NT2/D1 (cell line): ENCODE data around the gene CST4.

Experiments
- DNase-seq: peaks from one replicate; pipeline ENCODE4 v3.0.0-alpha.2; 2011; ENCODE audit warnings: low read depth, low spot score
- H3K27me3 ChIP-seq: 2 replicates; pipeline ENCODE4 v1.6.0; 2011; ENCODE audit warnings: mild to moderate bottlenecking; ENCODE audit not compliant: insufficient read length, insufficient read depth
- H3K36me3 ChIP-seq: 2 replicates; pipeline ENCODE4 v1.6.1; 2011; ENCODE audit warnings: mild to moderate bottlenecking, low read length, mixed read lengths; ENCODE audit not compliant: insufficient read depth, insufficient read length
- H3K4me1 ChIP-seq: 2 replicates; pipeline ENCODE4 v1.5.1; 2011; ENCODE audit not compliant: insufficient read depth, insufficient read length
- H3K4me3 ChIP-seq: 2 replicates; pipeline ENCODE4 v1.5.1; 2011; ENCODE audit warnings: low read depth; ENCODE audit not compliant: insufficient read length
- H3K9ac ChIP-seq: 2 replicates; pipeline ENCODE4 v1.6.0; 2011; ENCODE audit warnings: low read depth; ENCODE audit not compliant: insufficient read length
- H3K9me3 ChIP-seq: 2 replicates; pipeline ENCODE4 v1.5.1; 2011; ENCODE audit warnings: mild to moderate bottlenecking, low read length; ENCODE audit not compliant: insufficient read depth
- SUZ12 ChIP-seq: IDR thresholded peaks from 2 replicates; pipeline ENCODE4 v1.6.1; 2011; ENCODE audit not compliant: insufficient read length, insufficient read depth; ENCODE audit errors: extremely low read depth
- YY1 ChIP-seq: IDR thresholded peaks from 2 replicates; pipeline ENCODE4 v1.6.1; 2011; ENCODE audit not compliant: insufficient read length, insufficient read depth
- ZNF274 ChIP-seq: IDR thresholded peaks from 2 replicates; pipeline ENCODE4 v1.6.1; 2011; ENCODE audit warnings: mild to moderate bottlenecking, low read depth, low read length

CST4 gene

GRCh38 chr20:23645575-23645974 is 43.3 kb downstream of the CST4 start:
- no peak for TF ChIP-seq YY1
- TF ChIP-seq SUZ12 = no peak
- no peak overlapping the region for H3K4me3 ChIP-seq
- no peak for DNase-seq
- H3K9me3 ChIP-seq = no peaks in the 10 kb centered on the region
- peaks cover 6% of the 10 kb centered on the region for H3K4me1 ChIP-seq
- H3K36me3 ChIP-seq = no peaks in the 10 kb centered on the region
- H3K27me3 ChIP-seq = no peaks in the 10 kb centered on the region
- H3K9ac ChIP-seq = no peak overlapping the region

GRCh38 chr20:23644164-23644563 is 44.7 kb downstream of the CST4 start:
- Histone ChIP-seq H3K9me3 (no peaks in the 10 kb centered on the region), H3K36me3 (no peaks in the 10 kb centered on the region), H3K4me3 (no peak overlapping the region), H3K27me3 (no peaks in the 10 kb centered on the region), H3K4me1 (peaks cover 6% of the 10 kb centered on the region), H3K9ac (no peak overlapping the region)
- TF ChIP-seq ZNF274 (no peak), SUZ12 (no peak), YY1 (no peak)
- DNase-seq = no peak

GRCh38 chr20:23643659-23644058 is 45.2 kb downstream of the CST4 start:
- Histone ChIP-seq H3K4me1 (peaks cover 6% of the 10 kb centered on the region), H3K36me3 (no peaks in the 10 kb centered on the region), H3K9ac (no peak overlapping the region), H3K9me3 (no peaks in the 10 kb centered on the region), H3K27me3 (no peaks in the 10 kb centered on the region), H3K4me3 (no peak overlapping the region)
- no peak for DNase-seq
- no peak for TF ChIP-seq SUZ12
- no peak for TF ChIP-seq YY1
- no peak for TF ChIP-seq ZNF274

- Histone ChIP-seq H3K9me3 (no peaks in the 10 kb centered on the region), H3K9ac (no peak overlapping the region), H3K27me3 (no peaks in the 10 kb centered on the region), H3K36me3 (no peaks in the 10 kb centered on the region), H3K4me1 (peaks cover 6% of the 10 kb centered on the region), H3K4me3 (no peak overlapping the region)
- no peak for TF ChIP-seq SUZ12
- TF ChIP-seq YY1 = no peak
- no peak for TF ChIP-seq ZNF274
- DNase-seq = no peak
These were observed 46.7 kb downstream of the CST4 start for GRCh38 chr20:23641936-23642751.

GRCh38 chr20:23640671-23641667 is 47.9 kb downstream of the CST4 start:
- peaks cover 11% of the 10 kb centered on the region for H3K4me1 ChIP-seq
- H3K36me3 ChIP-seq = peaks cover 3% of the 10 kb centered on the region
- H3K27me3 ChIP-seq = peaks cover 3% of the 10 kb centered on the region
- H3K9ac ChIP-seq = no peak overlapping the region
- H3K9me3 ChIP-seq = no peaks in the 10 kb centered on the region
- DNase-seq = no peak
- H3K4me3 ChIP-seq = no peak overlapping the region
- no peak for TF ChIP-seq YY1
- TF ChIP-seq ZNF274 = no peak
- TF ChIP-seq SUZ12 = no peak

GRCh38 chr20:23640018-23640601 is 48.7 kb downstream of the CST4 start:
- no peak overlapping the region for H3K4me3 ChIP-seq
- no peak overlapping the region for H3K9ac ChIP-seq
- peaks cover 8% of the 10 kb centered on the region for H3K36me3 ChIP-seq
- TF ChIP-seq YY1 = no peak
- DNase-seq = no peak
- H3K4me1 ChIP-seq = peaks cover 11% of the 10 kb centered on the region
- no peaks in the 10 kb centered on the region for H3K9me3 ChIP-seq
- peaks cover 3% of the 10 kb centered on the region for H3K27me3 ChIP-seq

GRCh38 chr20:23639490-23639958 is 49.3 kb downstream of the CST4 start:
- Histone ChIP-seq H3K9me3 (no peaks in the 10 kb centered on the region), H3K9ac (no peak overlapping the region), H3K4me1 (peaks cover 11% of the 10 kb centered on the region), H3K36me3 (peaks cover 14% of the 10 kb centered on the region), H3K27me3 (peaks cover 3% of the 10 kb centered on the region), H3K4me3 (no peak overlapping the region)
- DNase-seq = no peak
- TF ChIP-seq ZNF274 = no peak
- no peak for TF ChIP-seq SUZ12
- TF ChIP-seq YY1 = no peak
